A549 (cell line): ENCODE results near the gene PTPRN2. TPM values are rescaled to one million over a fixed set of nuclear protein-coding genes. Genes with fewer than 3 reads are reported as not detected.
"Not testable (repeated sequence)": the region's sequence is repeated elsewhere in the genome, so short reads cannot be mapped to it uniquely, and the experiment has no call there.

ENCODE experiments used
- ATAC-seq, 2 experiments: fragments of 200-7000 bp in 1 of 2; fragments of >200 bp in 1 of 2; cut with Nextera tagmentation in 1 of 2; cut with Tn5 transposase in 1 of 2; 3 replicates each; pipeline versions ENCODE4 v1.8.0 to v1.9.1; 2018 to 2020; ENCODE audit warnings: mild to moderate bottlenecking in 1 of 2, moderate library complexity in 1 of 2
- CTCF ChIA-PET: fragments of 300-600 bp; sonication (Branson Sonifier 250); formaldehyde crosslinking; extraction: SDS; loops from one replicate; lab custom pipeline; 2021; ENCODE audit warnings: antibody characterized with exemption, inconsistent platforms; lab: Yijun Ruan, JAX
- POLR2A ChIA-PET: fragments of 350-600 bp; formaldehyde crosslinking; extraction: SDS; loops from one replicate; lab custom pipeline; 2021; ENCODE audit warnings: antibody characterized with exemption, inconsistent platforms; lab: Yijun Ruan, JAX
- DNase-seq, 2 experiments: peaks; one replicate each; pipeline versions ENCODE4 v3.0.0 to v3.0.0-alpha.2; 2011 to 2016; ENCODE audit warnings: low read depth in 1 of 2, low spot score in 1 of 2
- FAIRE-seq: peaks from 2 replicates; lab custom pipeline; 2011; peaks lifted over from hg19 to GRCh38; lab: Jason Lieb, UNC
- H3K27ac ChIP-seq, 2 experiments: fragments of >200 bp; sonication (Bioruptor Twin); formaldehyde crosslinking; 3 replicates each; pipeline ENCODE4 v1.5.1; 2016 to 2017
- H3K4me1 ChIP-seq: fragments of >200 bp; sonication (Bioruptor Twin); formaldehyde crosslinking; 3 replicates; pipeline ENCODE4 v1.6.1; 2016
- H3K4me2 ChIP-seq: fragments of >200 bp; sonication (Bioruptor Twin); formaldehyde crosslinking; 3 replicates; pipeline ENCODE4 v1.6.1; 2016
- H3K4me3 ChIP-seq: fragments of >200 bp; sonication (Bioruptor Twin); formaldehyde crosslinking; 3 replicates; pipeline ENCODE4 v1.5.1; 2016
- H3K9me3 ChIP-seq: fragments of >200 bp; sonication (Bioruptor Twin); formaldehyde crosslinking; 3 replicates; pipeline ENCODE4 v1.6.1; 2016
- CBX8 ChIP-seq: fragments of 200-600 bp; sonication (generic); IDR thresholded peaks from 2 replicates; pipeline ENCODE4 v1.6.1; 2016
- CEBPB ChIP-seq, 2 experiments: fragments of >200 bp in 1 of 2; sonication (Bioruptor Twin) in 1 of 2; formaldehyde crosslinking in 1 of 2; IDR thresholded peaks; 2 replicates each; pipeline ENCODE4 v1.6.1; 2012 to 2016
- FOSL2 ChIP-seq, 2 experiments: fragments of 450-650 bp in 1 of 2; fragments of >200 bp in 1 of 2; sonication (Bioruptor Twin) in 1 of 2; formaldehyde crosslinking; IDR thresholded peaks; 2 replicates each; pipeline versions ENCODE4 v1.5.0 to v1.6.1; 2016 to 2020; ENCODE audit warnings: mild to moderate bottlenecking in 1 of 2, moderate library complexity in 1 of 2
- FOXS1 ChIP-seq: fragments of 250-450 bp; sonication (Bioruptor Pico); IDR thresholded peaks from 2 replicates; pipeline ENCODE4 v1.5.0; 2020; ENCODE audit warnings: mild to moderate bottlenecking, moderate library complexity
- HOXA7 ChIP-seq: fragments of 250-450 bp; sonication (Bioruptor Pico); IDR thresholded peaks from 2 replicates; pipeline ENCODE4 v1.5.0; 2020; ENCODE audit warnings: mild to moderate bottlenecking, moderate library complexity
- HOXB13 ChIP-seq: fragments of 250-450 bp; sonication (Bioruptor Pico); IDR thresholded peaks from 2 replicates; pipeline ENCODE4 v1.5.0; 2020; ENCODE audit warnings: low read depth, mild to moderate bottlenecking, moderate library complexity
- HOXB5 ChIP-seq: fragments of 250-450 bp; sonication (Bioruptor Pico); IDR thresholded peaks from 2 replicates; pipeline ENCODE4 v1.5.0; 2020; ENCODE audit warnings: mild to moderate bottlenecking, moderate library complexity
- JUNB ChIP-seq: fragments of >200 bp; sonication (Bioruptor Twin); formaldehyde crosslinking; IDR thresholded peaks from 2 replicates; pipeline ENCODE4 v1.6.1; 2016
- KDM5A ChIP-seq: fragments of 200-600 bp; sonication (generic); IDR thresholded peaks from 2 replicates; pipeline ENCODE4 v1.6.1; 2016; ENCODE audit warnings: antibody characterized with exemption, mild to moderate bottlenecking
- MYC ChIP-seq: IDR thresholded peaks from 2 replicates; pipeline ENCODE4 v1.6.1; 2012; ENCODE audit warnings: mild to moderate bottlenecking, inconsistent platforms, low read length, improper control_type of control experiment, borderline replicate concordance
- NPAS2 ChIP-seq: fragments of 250-450 bp; sonication (Bioruptor Pico); IDR thresholded peaks from 2 replicates; pipeline ENCODE4 v1.8.0; 2022; ENCODE audit warnings: mild to moderate bottlenecking, moderate library complexity, borderline replicate concordance
- NR3C1 ChIP-seq: fragments of >200 bp; sonication (Bioruptor Twin); formaldehyde crosslinking; IDR thresholded peaks from 3 replicates; pipeline ENCODE4 v1.6.1; 2017
- PHF8 ChIP-seq: fragments of 200-600 bp; sonication (generic); IDR thresholded peaks from 2 replicates; pipeline ENCODE4 v1.6.1; 2016; ENCODE audit warnings: low read depth, mild to moderate bottlenecking, antibody characterized with exemption, moderate library complexity, borderline replicate concordance
- POLR2A ChIP-seq: IDR thresholded peaks from 2 replicates; pipeline ENCODE4 v1.6.1; 2012; ENCODE audit warnings: mild to moderate bottlenecking, low read length
- RARB ChIP-seq: fragments of 250-450 bp; sonication (Bioruptor Pico); IDR thresholded peaks from 2 replicates; pipeline ENCODE4 v1.8.0; 2021; ENCODE audit warnings: mild to moderate bottlenecking, moderate library complexity
- RFX5 ChIP-seq: fragments of 450-650 bp; IDR thresholded peaks from 2 replicates; pipeline ENCODE4 v1.7.1; 2014; ENCODE audit warnings: antibody characterized with exemption, mild to moderate bottlenecking, moderate library complexity
- RNF2 ChIP-seq: fragments of 200-600 bp; sonication (generic); IDR thresholded peaks from 2 replicates; pipeline ENCODE4 v1.6.1; 2016; ENCODE audit warnings: low read depth, mild to moderate bottlenecking, antibody characterized with exemption, moderate library complexity, borderline replicate concordance
- TFCP2L1 ChIP-seq: fragments of 250-450 bp; sonication (Bioruptor Pico); IDR thresholded peaks from 2 replicates; pipeline ENCODE4 v1.5.0; 2021; ENCODE audit warnings: mild to moderate bottlenecking
- TP53 ChIP-seq: fragments of 250-450 bp; sonication (Bioruptor Pico); IDR thresholded peaks from 2 replicates; pipeline ENCODE4 v1.5.0; 2021; ENCODE audit warnings: mild to moderate bottlenecking, moderate library complexity
- USF2 ChIP-seq: fragments of 450-650 bp; IDR thresholded peaks from 2 replicates; pipeline ENCODE4 v1.6.1; 2014; ENCODE audit warnings: antibody characterized with exemption
- ZC3H11A ChIP-seq: fragments of 450-650 bp; IDR thresholded peaks from 2 replicates; pipeline ENCODE4 v1.6.1; 2014; ENCODE audit warnings: antibody characterized with exemption, mild to moderate bottlenecking
- ZSCAN20 ChIP-seq: fragments of 250-450 bp; sonication (Bioruptor Pico); IDR thresholded peaks from 2 replicates; pipeline ENCODE4 v1.8.0; 2022; ENCODE audit warnings: mild to moderate bottlenecking, moderate library complexity
- WGBS: methylation state at CpG from one replicate; pipeline ENCODE4 v1.1.6; 2017; ENCODE audit errors: missing lambda C conversion rate; 5-methylcytosine and 5-hydroxymethylcytosine counted together
- polyA plus RNA-seq, 4 experiments: library from polyadenylated mRNA; depleted of rRNA in 3 of 4; stranded (reverse); fragments of >200 nt; fragmentation: RNase III in 1 of 4; extraction: RNeasy Plus Mini Kit Qiagen cat#74134 plus additional on column Dnase treatment in 1 of 4; gene quantifications; 2 replicates in 3 of 4; 3 replicates in 1 of 4; pipeline ENCODE4 v1.2.3, GENCODE V29; 2011 to 2017
- TF ChIP-seq, protein P1 (sequence below): fragments of >200 bp; sonication (Bioruptor Twin); formaldehyde crosslinking; IDR thresholded peaks from 3 replicates; pipeline ENCODE4 v1.6.1; 2016
- TF ChIP-seq, protein P2 (sequence below): IDR thresholded peaks from 2 replicates; pipeline ENCODE4 v1.6.1; 2012; ENCODE audit warnings: low read depth, borderline replicate concordance

Gene PTPRN2
- polyA plus RNA-seq, 2 of the 4 experiments (the other 2 are of a cell fraction), result 0.41 to 1.2 TPM

DNA sequence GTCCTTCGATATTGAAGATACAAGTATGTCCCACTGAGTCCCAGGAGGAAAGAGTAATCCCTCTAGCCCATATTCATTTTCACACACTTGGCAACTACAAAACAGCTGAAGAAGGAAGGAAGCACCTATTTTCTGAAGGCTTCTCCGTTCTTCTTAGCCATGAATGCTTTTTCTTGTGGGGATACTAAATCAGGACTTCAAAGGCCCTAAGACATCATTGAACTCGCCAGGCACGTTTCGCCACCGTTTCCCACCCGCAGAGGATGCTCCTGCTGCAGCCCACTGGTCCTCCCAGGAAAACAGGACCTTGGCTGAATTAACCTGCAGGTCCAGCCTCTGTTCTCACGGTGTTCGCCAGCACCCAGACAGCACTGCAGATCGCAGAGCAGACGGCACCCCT is 689.4 kb downstream of the PTPRN2 start (continued):
- TF ChIP-seq USF2, result no peak
- no peak for TF ChIP-seq FOSL2 (IDR thresholded peaks at IDR 0.05)
- TF ChIP-seq FOSL2 (CRISPR knock-in tag; IDR thresholded peaks at IDR 0.05), result no peak
- no peak for TF ChIP-seq HOXB13 (CRISPR knock-in tag)
- TF ChIP-seq POLR2A, result no peak
- no peak for TF ChIP-seq NPAS2 (CRISPR knock-in tag)
- TF ChIP-seq, all 56 proteins: peak for 0

GRCh38 chr7:157897681-157898080 is 689.9 kb downstream of the PTPRN2 start:
- CTCF ChIA-PET, result no interaction called here
- Histone ChIP-seq H3K27ac (no peak overlapping the region), H3K9me3 (no peaks in the 10 kb centered on the region)
- POLR2A ChIA-PET, result no interaction called here
- no peak for TF ChIP-seq NR3C1
- TF ChIP-seq, all 56 proteins: peak for 0
- DNase-seq (no peak), ATAC-seq (no peak), FAIRE-seq (no peak)
- 81% methylated on average over 30 of the region's 30 CpGs for WGBS
- no peak overlapping the region for H3K4me3 ChIP-seq
- H3K4me2 ChIP-seq, result no peak overlapping the region
- H3K4me1 ChIP-seq, result no peaks in the 10 kb centered on the region

DNA sequence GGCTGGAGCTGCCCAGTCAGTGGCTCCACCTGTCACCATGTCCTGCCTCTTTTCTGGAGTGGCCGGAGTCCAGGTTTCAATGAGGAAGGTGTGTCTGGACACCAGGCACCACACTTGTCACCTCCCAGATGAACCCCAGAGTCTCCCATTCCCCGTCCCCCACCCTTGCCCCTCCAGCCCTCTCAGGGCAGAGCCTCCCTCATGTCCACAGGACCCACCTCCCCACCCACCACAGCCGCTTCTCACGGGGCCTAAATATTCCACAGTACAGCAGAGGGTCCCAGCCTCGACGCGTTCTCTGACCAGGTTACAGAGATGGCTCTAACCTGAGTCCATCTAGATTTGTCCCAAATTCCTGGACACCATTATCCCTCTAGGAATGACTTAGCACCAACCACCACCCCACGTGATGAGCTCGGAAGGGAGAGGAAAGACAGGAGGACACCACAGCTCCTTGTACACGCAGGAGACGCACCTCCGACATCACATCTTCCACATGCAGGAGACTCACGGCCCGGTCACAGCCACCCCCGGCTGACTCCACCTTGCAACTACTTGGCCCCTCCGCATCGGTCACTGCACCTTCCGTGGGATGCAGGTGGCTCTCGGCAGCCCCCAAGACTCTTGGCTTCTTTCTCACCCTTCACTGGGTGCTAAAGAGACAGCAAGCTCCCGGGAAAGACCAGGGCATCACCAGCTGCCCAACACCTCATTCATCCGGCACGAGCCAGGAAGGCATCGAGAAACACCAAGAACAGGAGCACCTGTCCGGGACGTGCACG is 690.7 kb downstream of the PTPRN2 start:
- ChIA-PET POLR2A (no interaction called here), CTCF (interaction anchor here (0.6 kb wide), 1 partner anchor 168 kb away, joined by 3 read pairs; no protein-coding TSS in a partner anchor)
- DNase-seq (no peak), ATAC-seq (no peak), FAIRE-seq (no peak)
- H3K4me3 ChIP-seq, result no peak overlapping the region
- 51% methylated on average over 25 of the region's 26 CpGs for WGBS
- no peak overlapping the region for H3K27ac ChIP-seq
- H3K9me3 ChIP-seq, result no peaks in the 10 kb centered on the region
- no peak for TF ChIP-seq CBX8
- TF ChIP-seq FOXS1 (CRISPR knock-in tag), result no peak
- TF ChIP-seq HOXA7 (CRISPR knock-in tag), result no peak
- TF ChIP-seq KDM5A, result no peak
- no peak for TF ChIP-seq MYC
- no peak for TF ChIP-seq ZC3H11A
- TF ChIP-seq HOXB13 (CRISPR knock-in tag), result no peak
- TF ChIP-seq, protein P1, sequence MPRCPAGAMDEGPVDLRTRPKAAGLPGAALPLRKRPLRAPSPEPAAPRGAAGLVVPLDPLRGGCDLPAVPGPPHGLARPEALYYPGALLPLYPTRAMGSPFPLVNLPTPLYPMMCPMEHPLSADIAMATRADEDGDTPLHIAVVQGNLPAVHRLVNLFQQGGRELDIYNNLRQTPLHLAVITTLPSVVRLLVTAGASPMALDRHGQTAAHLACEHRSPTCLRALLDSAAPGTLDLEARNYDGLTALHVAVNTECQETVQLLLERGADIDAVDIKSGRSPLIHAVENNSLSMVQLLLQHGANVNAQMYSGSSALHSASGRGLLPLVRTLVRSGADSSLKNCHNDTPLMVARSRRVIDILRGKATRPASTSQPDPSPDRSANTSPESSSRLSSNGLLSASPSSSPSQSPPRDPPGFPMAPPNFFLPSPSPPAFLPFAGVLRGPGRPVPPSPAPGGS, result no peak
- H3K4me1 ChIP-seq, result no peaks in the 10 kb centered on the region
- no peak overlapping the region for H3K4me2 ChIP-seq

DNA sequence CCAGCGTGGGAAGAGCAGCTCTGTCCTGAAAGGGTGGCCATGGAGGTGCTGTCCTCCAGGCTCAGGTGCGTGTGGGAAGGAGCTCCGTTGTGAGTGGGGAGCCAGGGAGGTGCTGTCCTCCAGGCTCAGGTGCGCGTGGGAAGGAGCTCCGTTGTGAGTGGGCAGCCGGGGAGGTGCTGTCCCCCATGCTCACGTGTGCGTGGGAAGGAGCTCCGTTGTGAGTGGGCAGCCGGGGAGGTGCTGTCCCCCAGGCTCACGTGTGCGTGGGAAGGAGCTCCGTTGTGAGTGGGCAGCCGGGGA is 691.3 kb downstream of the PTPRN2 start:
- H3K4me3 ChIP-seq, DNase-seq, H3K4me2 ChIP-seq, FAIRE-seq, POLR2A ChIA-PET, H3K9me3 ChIP-seq, H3K27ac ChIP-seq, H3K4me1 ChIP-seq, ATAC-seq: not testable (repeated sequence)
- CTCF ChIA-PET, result interaction anchor here (0.6 kb wide), 1 partner anchor 167 kb away, joined by 3 read pairs; no protein-coding TSS in a partner anchor
- 39% methylated on average over 8 of the region's 15 CpGs for WGBS

- POLR2A ChIA-PET, result no interaction called here
- H3K4me3 ChIP-seq, result no peak overlapping the region
- no peaks in the 10 kb centered on the region for H3K4me1 ChIP-seq
- WGBS, result 42% methylated on average over 19 of the region's 19 CpGs
- ATAC-seq, result no peak
- no peak for FAIRE-seq
- no peak for DNase-seq
- TF ChIP-seq RFX5 (no peak), RARB (CRISPR knock-in tag) (no peak), NPAS2 (CRISPR knock-in tag) (no peak), CBX8 (no peak), FOXS1 (CRISPR knock-in tag) (no peak), PHF8 (no peak), RNF2 (no peak), TFCP2L1 (CRISPR knock-in tag) (no peak), TP53 (CRISPR knock-in tag) (no peak), ZSCAN20 (CRISPR knock-in tag) (no peak), JUNB (no peak), CEBPB (IDR thresholded peaks at IDR 0.05) (no peak), POLR2A (no peak), HOXB5 (CRISPR knock-in tag) (no peak), FOSL2 (IDR thresholded peaks at IDR 0.05) (no peak), FOSL2 (CRISPR knock-in tag; IDR thresholded peaks at IDR 0.05) (no peak)
- TF ChIP-seq, protein P2, sequence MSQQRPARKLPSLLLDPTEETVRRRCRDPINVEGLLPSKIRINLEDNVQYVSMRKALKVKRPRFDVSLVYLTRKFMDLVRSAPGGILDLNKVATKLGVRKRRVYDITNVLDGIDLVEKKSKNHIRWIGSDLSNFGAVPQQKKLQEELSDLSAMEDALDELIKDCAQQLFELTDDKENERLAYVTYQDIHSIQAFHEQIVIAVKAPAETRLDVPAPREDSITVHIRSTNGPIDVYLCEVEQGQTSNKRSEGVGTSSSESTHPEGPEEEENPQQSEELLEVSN, result no peak
- H3K9me3 ChIP-seq, result no peaks in the 10 kb centered on the region
- no peak overlapping the region for H3K27ac ChIP-seq
- CTCF ChIA-PET, result no interaction called here
- no peak overlapping the region for H3K4me2 ChIP-seq
These were observed 691.9 kb downstream of the PTPRN2 start for GRCh38 chr7:157895520-157896375.
